ENCODE results near the gene ZC3H14. TPM values are rescaled to one million over a fixed set of nuclear protein-coding genes. Genes with fewer than 3 reads are reported as not detected.
A peak's percentile ranks its signal among the peaks of the same experiment; 100 is the strongest.

ZC3H14 gene
- total RNA-seq, 1 donor from 2014 or later: 46.7 TPM

DNA sequence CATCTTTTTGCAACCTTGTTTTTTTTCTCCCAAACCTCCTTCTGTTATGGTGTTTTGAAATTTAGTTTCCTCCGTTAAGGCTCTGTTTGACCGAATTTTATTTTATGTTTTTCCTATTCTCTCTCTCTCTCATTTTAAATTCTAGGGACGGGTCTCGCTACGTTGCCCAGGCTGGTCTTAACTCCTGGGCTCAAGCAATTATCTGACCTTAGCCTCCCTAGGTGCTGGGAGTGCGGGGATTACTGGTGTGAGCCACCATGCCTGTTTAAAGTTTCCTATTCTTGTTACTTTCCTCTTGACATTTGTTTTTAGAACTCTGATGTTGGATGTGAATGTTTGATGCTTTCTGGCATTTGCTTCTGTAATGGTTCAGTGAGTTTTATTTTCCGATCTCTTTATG is 1.0 kb downstream of the ZC3H14 start:
- Mint-ChIP-seq H3K36me3 (ENCODE audit: low read depth) (peaks cover 6% of the 10 kb centered on the region), H3K27me3 (ENCODE audit: low read depth) (no peaks in the 10 kb centered on the region), H3K27ac (ENCODE audit: unreplicated experiment) (peak overlapping the region; percentile 86)

DNA sequence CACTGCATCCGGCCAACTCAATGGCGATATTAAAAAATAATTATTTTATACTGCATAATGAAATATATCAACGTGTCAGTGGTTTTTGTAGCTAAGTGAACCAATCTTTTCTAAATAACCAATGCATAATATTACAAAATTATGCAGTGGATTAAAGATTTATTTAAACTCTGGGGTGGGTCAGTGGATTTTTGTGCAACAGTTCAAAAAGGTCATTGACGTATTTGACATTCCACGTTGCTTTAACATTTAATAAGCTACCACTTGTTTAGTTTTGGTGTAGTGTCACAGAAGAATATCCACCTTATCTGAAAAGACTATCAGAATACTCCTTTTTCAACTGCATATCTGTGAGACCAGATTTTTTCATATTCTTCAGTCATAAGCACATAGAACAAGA is 2.6 kb downstream of the ZC3H14 start:
- TF ChIP-seq, protein P1, sequence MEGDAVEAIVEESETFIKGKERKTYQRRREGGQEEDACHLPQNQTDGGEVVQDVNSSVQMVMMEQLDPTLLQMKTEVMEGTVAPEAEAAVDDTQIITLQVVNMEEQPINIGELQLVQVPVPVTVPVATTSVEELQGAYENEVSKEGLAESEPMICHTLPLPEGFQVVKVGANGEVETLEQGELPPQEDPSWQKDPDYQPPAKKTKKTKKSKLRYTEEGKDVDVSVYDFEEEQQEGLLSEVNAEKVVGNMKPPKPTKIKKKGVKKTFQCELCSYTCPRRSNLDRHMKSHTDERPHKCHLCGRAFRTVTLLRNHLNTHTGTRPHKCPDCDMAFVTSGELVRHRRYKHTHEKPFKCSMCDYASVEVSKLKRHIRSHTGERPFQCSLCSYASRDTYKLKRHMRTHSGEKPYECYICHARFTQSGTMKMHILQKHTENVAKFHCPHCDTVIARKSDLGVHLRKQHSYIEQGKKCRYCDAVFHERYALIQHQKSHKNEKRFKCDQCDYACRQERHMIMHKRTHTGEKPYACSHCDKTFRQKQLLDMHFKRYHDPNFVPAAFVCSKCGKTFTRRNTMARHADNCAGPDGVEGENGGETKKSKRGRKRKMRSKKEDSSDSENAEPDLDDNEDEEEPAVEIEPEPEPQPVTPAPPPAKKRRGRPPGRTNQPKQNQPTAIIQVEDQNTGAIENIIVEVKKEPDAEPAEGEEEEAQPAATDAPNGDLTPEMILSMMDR (IDR thresholded peaks at IDR 0.05): no peak
- Mint-ChIP-seq H3K4me3 (ENCODE audit: unreplicated experiment) (no peak overlapping the region), H3K9me3 (ENCODE audit: low read depth) (no peaks in the 10 kb centered on the region), H3K27me3 (ENCODE audit: low read depth) (no peaks in the 10 kb centered on the region), H3K4me1 (ENCODE audit: low read depth) (peaks cover 23% of the 10 kb centered on the region), H3K36me3 (ENCODE audit: low read depth) (peaks cover 13% of the 10 kb centered on the region), H3K27ac (ENCODE audit: unreplicated experiment) (no peak overlapping the region)
- DNase-seq (ENCODE audit: low spot score): no peak

More for the DNA sequence above, 1.0 kb downstream of the ZC3H14 start:
- Mint-ChIP-seq H3K4me3 (ENCODE audit: unreplicated experiment) (peak overlapping the region; percentile 76), H3K4me1 (ENCODE audit: low read depth) (peaks cover 23% of the 10 kb centered on the region), H3K9me3 (ENCODE audit: low read depth) (no peaks in the 10 kb centered on the region)
- DNase-seq (ENCODE audit: low spot score): no peak
- TF ChIP-seq, protein P1 (IDR thresholded peaks at IDR 0.05): no peak

DNA sequence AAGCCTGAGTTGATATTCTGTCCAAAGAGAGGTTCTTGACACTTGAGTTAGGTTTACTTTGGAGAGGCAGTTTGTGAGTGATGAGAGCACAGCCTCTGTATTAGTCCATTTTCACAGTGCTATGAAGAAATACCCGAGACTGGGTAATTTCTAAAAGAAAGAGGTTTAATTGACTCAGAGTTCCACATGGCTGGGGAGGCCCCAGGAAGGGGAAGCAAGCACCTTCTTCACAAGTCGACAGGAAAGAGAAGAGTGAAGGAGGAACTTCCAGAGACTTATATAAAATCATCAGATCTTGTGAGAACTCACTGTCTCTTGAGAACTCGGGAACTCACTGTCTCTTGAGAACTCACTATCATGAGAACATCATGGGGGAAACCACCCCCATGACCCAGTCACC is 5.4 kb downstream of the ZC3H14 start:
- Mint-ChIP-seq H3K9me3 (ENCODE audit: low read depth) (no peaks in the 10 kb centered on the region), H3K4me3 (ENCODE audit: unreplicated experiment) (no peak overlapping the region), H3K36me3 (ENCODE audit: low read depth) (peaks cover 28% of the 10 kb centered on the region), H3K4me1 (ENCODE audit: low read depth) (peaks cover 13% of the 10 kb centered on the region), H3K27me3 (ENCODE audit: low read depth) (no peaks in the 10 kb centered on the region), H3K27ac (ENCODE audit: unreplicated experiment) (no peak overlapping the region)
- DNase-seq (ENCODE audit: low spot score): no peak
- TF ChIP-seq, protein P1 (IDR thresholded peaks at IDR 0.05): no peak

DNA sequence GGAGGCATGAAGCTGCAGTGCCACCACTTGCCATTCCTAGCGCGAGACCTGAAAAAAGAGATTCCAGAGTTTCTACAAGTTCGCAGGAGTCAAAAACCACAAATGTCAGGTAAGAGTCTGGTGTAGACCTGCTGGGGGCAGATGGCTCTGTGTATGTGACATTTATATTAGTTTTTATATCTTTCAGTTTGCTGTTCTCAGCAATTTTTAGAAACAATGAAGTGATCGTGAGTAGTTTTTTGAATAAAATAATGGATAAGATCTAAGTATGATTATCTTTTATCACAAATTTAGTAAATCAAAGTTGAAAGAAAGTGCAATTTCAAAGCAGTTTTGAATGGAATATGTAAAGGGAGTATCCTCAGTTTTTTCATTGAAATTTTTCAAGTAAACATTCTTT is 9.3 kb downstream of the ZC3H14 start:
- H3K4me1 Mint-ChIP-seq (ENCODE audit: low read depth): no peaks in the 10 kb centered on the region
- H3K27ac Mint-ChIP-seq (ENCODE audit: unreplicated experiment): no peak overlapping the region
- H3K27me3 Mint-ChIP-seq (ENCODE audit: low read depth): no peaks in the 10 kb centered on the region
- no peaks in the 10 kb centered on the region for H3K9me3 Mint-ChIP-seq (ENCODE audit: low read depth)
- no peak overlapping the region for H3K4me3 Mint-ChIP-seq (ENCODE audit: unreplicated experiment)
- no peak for DNase-seq (ENCODE audit: low spot score)
- peaks cover 47% of the 10 kb centered on the region for H3K36me3 Mint-ChIP-seq (ENCODE audit: low read depth)
- TF ChIP-seq, protein P1 (IDR thresholded peaks at IDR 0.05): no peak

DNA sequence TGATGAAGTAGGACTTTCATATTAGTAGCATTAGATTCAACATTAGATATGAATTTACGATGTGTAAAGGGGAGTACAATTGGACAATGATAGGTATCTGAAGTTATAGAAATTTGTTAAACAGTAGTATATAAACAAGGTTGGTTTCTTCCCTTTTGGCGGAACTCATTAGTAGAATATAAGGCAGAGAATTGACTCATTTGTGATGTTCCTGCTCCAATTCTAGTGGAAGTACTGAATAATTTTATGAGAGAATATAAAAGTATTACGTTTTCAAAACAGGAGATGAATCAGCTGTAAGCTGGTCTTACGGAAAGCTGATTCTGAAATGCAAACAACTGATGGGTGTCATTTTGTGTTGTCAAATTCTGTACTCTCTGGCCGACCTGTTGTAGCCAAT is 13.4 kb downstream of the ZC3H14 start:
- Mint-ChIP-seq H3K9me3 (ENCODE audit: low read depth) (no peaks in the 10 kb centered on the region), H3K4me3 (ENCODE audit: unreplicated experiment) (no peak overlapping the region), H3K27me3 (ENCODE audit: low read depth) (no peaks in the 10 kb centered on the region), H3K4me1 (ENCODE audit: low read depth) (no peaks in the 10 kb centered on the region), H3K36me3 (ENCODE audit: low read depth) (peaks cover 54% of the 10 kb centered on the region), H3K27ac (ENCODE audit: unreplicated experiment) (no peak overlapping the region)
- TF ChIP-seq, protein P1 (IDR thresholded peaks at IDR 0.05): no peak
- no peak for DNase-seq (ENCODE audit: low spot score)

Data from chondrocyte (in vitro differentiated cells).